ENCODE measurements around the gene STEAP2.
"Not testable (repeated sequence)": the region's sequence is repeated elsewhere in the genome, so short reads cannot be mapped to it uniquely, and the experiment has no call there.

STEAP2 gene

DNA sequence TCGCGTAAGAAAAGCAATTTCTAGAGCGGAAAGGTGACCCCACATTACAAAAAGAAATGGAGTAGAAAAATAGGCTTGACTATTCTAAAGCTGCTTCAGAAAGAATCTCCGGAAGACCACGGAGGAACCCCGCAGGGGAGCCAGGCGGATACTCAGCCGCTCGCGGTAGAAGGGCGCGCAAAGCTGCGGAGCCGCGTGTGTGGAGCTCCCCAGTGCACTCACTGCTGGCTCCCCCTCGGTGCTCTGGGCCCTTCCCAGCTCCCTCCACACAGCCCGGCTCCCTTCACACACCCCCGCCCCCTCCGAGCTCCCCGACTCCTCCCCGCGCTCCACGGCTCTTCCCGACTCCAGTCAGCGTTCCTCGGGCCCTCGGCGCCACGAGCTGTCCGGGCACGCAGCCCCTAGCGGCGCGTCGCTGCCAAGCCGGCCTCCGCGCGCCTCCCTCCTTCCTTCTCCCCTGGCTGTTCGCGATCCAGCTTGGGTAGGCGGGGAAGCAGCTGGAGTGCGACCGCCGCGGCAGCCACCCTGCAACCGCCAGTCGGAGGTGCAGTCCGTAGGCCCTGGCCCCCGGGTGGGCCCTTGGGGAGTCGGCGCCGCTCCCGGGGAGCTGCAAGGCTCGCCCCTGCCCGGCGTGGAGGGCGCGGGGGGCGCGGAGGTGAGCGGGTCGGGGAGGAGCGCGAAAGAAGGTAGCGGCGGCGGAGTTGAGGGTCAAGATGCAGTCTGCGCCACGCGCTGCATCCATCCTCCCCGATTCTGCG is at the start of gene STEAP2:
STEAP2 (plus strand) TSS at position 350 of the 758 bp plus-strand sequence. CDS start 13,343 bp downstream, outside the sequence.
- no peak for DNase-seq

DNA sequence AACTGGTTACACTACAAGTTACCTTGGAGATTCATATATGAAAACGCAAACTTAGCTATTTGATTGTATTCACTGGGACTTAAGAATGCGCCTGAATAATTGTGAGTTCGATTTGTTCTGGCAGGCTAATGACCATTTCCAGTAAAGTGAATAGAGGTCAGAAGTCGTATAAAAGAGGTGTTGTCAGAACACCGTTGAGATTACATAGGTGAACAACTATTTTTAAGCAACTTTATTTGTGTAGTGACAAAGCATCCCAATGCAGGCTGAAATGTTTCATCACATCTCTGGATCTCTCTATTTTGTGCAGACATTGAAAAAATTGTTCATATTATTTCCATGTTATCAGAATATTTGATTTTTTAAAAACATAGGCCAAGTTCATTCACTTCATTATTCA is 48.0 kb upstream of the STEAP2 start:
- no peak for DNase-seq

DNA sequence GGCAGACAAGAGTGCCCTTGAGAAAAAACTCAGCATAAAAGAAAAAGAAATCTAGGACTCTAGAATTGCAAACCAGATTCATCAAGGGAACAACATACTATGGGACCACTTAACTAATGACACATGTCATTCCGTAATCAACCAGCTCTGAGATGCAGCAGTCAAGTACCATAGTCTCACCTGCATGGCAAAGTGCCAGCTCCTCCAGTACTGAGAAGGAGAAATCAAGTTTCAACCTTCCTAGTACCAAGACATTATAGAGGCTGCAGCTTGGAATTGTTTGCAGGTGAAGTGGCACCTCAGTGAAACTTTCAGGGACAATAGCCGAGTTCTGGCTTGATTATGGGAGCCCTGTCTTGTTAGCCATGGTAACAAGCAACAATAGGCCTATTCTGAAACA is 45.8 kb upstream of the STEAP2 start:
- DNase-seq: no peak

DNA sequence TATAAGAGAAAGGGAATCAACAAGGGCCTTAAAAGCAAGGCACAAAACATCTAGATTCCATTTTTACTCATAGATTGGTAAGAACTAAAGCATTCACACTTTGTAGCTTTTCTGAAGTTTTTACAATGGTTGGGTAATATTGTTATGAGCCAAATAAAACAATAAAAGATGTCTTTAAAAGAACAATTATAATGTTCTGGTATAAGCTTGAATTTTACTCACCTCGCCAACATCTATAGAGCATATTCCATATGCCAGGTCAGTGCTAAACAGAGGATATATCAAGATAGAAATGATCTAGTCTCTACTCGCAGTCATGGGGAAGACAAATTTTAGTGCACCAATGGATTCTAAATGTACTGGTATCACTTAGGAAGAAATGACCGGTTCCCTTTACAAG is 45.4 kb upstream of the STEAP2 start:
- no peak for DNase-seq

DNA sequence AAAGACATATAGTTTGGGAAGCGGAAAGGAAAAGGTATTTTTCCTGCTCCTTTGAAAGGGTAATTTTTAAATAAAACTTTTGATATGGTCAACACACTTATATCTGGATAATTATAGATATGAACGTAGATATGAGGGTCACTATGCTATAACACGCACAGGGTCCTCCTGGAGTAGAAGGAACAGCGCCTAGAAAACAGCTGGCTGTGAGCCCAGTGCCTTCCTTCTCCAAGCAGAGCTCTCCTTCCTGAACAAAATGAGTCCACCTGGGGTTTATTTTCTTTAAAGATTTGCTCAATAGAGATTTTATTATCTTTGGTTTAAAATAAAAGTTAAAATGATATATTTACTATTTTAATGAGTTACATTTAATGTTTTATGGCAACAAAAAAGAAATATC is 44.2 kb upstream of the STEAP2 start:
- DNase-seq: no peak

DNA sequence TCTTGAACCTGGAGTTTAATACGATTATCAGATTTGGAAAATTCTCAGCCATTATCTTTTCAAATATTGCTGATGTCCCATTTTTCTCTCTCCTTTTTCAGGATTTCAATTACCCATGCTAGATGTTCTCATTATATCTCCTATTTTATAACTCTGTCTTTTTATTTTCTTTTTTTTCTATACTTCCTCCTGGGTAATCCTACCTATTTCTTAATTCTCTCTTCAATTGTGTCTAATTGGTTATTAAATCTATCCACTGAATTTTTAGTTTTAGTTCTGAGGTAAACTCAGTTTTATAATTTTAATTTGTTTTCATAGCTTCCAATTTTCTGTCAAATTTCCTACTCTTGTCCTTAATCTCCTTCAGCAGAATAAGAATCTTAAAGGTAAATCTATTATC is 41.6 kb upstream of the STEAP2 start:
- no peak for DNase-seq

DNA sequence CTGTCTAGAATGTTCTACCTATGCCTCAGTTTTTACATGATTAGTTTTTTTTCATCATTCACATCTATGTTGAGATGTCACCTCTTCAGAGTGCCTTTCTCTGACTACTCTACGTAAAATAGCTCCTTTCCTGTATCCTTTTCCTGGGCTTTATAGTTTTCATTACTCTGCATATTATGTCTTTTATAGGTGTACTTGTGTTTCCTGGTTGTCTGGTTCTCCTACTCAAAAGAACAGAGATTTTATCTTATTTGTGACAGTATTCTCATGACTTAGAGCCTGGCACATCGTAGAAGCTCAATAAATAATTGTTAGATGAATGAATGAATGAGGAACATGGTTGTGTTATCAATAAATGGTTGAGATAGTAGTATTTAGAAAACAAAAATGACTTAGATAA is 39.4 kb upstream of the STEAP2 start:
- no peak for DNase-seq

DNA sequence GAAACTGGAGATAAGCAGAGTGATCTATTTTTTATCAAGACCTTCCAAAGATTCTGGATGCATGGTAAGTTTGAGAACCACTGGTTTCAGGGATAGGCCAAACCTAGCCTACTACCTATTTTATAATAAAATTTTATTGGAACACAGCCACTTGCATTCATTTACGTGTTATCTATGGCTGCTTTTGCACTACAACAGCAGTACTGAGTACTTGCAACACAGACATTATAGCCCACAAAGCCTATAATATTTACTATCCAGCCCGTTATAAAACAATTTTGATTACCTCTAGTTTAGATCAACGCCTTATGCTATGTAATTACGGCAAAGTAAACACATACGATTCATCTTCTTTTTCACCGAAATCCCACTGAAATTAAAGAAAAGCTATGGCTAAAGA is 38.9 kb upstream of the STEAP2 start:
- DNase-seq: no peak

DNA sequence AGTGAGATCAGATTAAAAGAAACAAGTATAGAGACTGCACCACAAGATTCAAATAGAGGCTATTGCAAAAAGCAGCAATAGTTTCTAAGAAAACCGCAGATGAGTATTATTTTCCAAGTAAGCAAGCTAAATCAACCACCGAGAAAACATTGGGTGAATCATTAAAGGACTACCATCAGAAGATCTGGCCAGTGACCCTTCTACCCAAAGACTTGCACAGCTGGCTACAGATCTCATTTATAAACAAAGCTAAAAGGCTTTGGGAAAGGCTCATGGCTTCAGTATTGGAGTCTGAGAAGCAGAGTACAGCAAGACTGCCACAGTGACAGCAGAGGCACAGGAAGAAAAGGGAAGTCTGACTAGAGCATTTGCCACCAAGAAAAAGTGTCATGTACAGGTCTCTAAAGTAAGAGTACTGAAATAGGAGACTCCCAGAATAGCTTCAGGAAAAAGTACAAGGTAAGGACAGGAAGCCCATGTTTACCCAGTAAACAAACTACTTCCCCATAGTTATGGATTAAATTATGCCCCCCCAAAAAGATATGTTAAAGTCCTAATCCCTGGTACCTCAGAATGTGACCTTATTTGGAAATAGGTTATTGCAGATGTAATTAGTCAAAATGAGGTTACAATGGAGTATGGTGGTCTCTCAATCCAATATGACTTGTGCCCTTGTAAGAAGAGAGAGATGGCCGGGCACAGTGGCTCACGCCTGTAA is 38.3 kb upstream of the STEAP2 start:
- no peak for DNase-seq

DNA sequence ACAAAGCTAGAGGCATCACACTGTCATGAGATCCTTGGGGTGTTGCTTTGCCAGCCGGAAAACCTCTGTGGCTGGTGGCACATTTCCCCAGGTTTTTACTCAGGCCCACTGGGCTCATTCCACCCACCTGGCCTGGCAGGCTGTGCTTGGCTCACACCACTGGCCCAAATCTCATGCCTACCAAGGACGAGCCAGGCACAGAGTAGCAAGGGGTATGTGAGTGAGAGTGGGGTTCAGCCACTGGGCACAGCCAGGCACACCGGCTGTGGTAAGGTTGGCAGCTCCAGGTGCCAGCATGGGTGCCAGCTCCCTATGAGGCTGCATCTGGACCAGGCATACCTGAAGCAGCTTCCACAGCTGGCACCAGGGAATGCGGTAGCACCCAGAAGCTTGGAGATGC is 35.9 kb upstream of the STEAP2 start:
- no peak for DNase-seq

DNA sequence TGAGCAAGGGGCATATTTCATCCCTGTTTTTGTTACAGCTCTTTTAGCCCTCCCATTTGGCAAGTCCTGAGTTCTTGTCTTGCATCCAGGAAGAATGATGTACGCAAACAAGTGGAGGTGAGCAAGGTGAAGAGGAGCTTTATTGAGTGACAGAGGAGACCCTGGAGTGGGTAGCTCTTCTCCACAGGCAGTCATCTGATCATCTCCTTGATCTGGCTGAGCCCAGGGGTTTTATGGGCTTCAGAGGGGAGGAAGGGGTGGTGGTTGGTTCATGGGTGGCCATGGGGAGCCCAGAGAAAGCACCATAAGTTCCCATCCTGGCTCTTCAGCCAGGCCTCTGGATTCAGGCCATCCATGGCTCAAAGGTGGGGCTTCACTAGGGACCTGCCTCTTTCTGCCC is 35.3 kb upstream of the STEAP2 start:
- DNase-seq: no peak

DNA sequence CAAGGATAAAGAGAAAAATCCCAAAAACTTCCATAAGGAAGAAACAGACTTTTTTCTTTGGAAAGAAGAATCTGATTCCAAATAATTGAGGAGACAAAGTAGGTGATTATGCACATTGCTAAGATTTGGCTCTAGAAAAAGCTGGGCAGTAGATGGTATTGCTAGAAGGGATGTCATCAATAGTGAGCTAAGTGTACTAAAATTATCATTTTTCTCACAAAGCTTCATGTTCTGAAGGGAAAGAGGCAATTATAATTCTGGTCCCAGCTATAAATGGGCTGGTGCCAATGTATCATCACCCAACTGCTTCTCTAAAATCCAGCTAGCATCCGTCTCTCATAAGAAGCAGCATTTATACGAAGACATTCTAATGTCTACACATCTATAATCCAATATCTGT is 33.4 kb upstream of the STEAP2 start:
- no peak for DNase-seq

DNA sequence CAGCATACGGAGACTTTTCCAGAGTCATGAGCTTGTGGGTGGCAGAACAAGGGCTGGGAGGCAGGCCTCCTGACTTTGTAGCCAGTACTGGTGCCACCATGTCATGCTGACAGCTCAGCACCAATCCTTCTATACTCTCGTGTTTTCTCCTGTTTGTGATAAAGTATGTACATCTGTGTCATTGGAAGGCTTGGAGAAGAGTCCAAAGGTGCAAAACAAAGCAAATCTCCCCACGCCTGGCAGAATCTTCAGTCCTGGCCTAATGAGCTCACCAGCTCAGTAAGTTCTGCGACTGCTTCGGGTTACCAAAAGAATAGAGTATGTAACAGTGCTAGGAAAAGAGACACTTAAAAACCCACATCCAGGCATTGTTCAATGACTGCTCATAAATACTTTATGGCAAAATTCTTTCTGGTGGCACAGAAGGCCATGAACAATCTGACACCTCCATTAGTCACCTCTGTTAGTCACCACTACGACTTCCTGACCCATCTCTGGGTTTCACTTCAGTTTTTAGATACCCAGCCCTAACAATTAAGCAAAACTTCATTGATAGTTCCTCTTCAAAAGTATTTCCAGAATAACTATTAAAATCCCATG is 32.8 kb upstream of the STEAP2 start:
- DNase-seq: no peak

DNA sequence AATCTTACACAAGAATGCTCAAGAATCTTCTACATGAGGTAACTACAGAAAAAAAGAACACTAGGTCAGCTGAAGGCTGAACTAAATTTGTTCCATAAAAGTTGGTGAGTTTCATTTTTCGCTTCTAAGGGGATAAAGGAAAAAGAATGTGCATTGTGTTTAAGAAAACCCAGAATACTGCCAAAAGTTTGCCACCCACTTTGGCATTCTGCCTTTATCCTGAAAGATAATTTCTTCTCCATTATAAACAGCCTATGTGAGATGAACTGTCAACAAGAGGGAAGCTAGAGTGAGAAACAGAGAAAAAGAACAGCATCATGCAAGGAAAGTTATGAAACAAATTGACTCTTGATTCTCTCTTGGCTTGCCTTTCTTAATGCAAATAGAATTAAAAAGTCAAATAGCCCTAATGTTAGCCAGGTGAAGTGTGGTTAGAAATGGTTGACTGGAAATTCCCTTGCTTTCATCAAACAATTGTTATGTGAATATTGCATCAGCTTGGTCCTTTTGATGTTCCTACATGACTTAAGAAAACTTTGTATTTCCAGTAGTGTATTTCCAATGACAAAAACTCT is 31.4 kb upstream of the STEAP2 start:
- DNase-seq: no peak

DNA sequence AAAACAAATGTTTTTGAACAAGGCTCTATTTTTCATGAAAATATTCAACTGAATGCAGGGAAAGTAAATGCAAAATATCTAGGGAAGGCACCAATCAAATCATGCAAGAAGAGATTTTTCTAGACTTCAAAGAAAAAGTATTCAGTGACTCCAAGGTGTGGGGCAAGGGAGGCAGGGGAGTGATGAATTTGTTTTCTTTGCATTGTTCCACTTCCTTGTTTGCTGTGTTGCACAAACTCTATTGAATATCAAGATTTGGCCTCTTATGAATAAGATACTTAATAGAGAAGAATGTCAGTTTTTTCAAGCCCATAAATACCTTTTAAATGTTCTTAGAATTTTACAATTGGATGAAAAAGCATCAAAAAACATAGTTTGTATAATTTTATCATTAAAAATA is 30.9 kb upstream of the STEAP2 start:
- DNase-seq: no peak

DNA sequence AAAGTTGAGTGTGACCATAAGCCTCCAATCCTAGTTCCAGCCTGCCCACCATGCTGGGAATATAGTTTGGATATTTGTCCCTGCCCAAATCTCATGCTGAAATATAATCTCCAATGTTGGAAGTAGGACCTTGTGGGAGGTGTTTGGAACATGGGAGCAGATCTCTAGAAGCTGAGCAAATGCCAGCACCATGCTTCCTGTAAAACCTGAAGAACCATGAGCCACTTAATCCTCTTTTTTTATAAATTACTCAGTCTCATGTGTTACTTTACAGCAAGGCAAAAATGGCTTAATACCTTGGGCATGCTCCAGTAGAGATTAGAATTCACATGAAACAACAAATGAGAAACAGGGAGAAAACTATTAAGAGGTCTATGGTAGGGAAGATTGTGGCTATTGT is 30.1 kb upstream of the STEAP2 start:
- no peak for DNase-seq

DNA sequence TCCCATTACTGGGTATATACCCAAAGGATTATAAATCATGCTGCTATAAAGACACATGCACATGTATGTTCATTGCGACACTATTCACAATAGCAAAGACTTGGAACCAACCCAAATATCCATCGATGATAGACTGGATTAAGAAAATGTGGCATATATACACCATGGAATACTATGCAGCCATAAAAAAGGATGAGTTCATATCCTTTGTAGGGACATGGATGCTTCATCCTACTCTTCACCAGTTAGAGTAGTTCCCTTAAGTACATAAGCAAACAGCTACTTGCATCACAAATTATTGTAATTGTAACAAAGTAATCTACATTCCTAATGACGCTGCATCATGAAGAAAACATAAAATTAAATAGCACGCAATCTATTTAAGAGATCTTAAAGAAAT is 25.2 kb upstream of the STEAP2 start:
- not testable (repeated sequence) for DNase-seq

DNA sequence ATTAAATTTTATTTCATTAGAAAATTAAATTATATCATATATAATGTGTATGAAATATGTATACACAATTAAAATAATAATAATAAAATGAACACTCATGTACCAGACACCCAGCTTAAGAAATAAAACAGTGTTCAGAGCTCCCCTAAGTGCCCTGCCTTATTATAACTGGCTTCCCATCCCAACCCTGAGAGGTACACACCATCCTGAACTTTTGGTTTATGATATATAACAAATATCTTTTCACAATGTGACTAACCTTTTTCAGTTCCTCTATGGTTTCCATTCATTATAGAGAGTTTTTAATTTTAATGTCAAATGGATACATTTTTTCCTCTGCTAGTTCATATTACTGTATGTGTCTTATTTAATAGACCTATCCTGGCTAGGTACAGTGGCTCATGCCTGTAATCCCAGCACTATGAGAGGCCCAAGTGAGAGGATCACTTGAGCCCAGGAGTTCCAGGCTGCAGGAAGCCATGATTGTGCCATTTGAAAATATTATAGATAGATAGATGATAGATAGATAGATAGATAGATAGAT is 24.0 kb upstream of the STEAP2 start:
- no peak for DNase-seq

DNA sequence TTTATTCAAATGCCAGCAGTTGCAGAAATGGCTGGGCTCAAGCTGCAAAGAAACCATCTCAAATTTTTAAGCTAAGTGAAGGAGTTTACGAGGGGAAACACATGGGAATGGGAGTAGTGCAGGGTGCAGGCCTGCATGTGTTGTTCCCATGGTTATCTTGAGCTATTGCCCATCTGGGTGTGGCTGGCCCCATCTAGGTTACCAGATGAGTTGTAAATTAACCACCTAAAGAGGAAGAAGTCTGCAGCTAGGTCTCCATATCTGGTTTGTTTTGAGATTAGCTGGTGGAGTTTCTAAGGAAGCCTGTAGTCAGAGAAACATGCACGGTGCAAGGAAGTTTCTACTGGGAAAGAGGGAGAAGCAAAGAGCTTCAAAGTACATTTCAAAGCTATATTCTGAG is 23.3 kb upstream of the STEAP2 start:
- DNase-seq: peak; percentile 5

DNA sequence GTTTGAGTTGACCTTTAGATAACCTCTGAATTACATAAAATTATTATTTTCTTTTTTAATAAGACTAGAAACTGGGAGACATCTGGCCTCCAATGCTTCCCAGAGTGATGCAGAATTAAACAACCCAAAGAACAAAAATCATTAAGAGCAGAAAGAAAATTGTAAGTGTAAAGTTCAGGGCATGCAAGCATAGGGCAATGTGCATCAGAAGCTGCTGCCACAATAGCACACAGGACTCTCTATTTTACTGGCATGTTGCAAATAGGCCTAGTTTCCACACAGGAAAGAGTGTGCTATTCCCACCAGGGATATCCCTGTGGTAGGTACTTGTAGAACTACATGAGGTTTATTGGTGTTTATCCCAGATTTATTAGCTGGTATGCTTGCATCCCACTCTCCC is 20.5 kb upstream of the STEAP2 start:
- DNase-seq: no peak

DNA sequence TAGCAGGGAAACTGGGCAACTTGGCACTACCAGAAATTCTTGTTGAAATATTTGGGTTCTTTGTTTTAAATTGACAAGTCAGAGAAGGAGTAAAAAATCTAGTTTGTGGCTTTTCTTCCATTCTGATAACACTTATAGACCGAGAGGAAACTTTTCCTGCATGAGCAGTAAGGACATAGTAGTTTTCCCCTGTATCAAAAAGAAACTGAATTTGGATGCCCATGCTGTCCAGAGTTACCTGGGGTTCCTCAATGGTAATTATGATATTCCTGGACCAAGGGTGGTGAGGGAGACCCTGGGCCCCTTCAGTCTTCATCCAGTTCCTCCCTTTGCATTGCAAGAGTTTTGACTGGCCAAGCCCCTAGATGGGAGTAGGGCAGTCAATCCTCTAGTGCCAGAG is 19.9 kb upstream of the STEAP2 start:
- DNase-seq: no peak

DNA sequence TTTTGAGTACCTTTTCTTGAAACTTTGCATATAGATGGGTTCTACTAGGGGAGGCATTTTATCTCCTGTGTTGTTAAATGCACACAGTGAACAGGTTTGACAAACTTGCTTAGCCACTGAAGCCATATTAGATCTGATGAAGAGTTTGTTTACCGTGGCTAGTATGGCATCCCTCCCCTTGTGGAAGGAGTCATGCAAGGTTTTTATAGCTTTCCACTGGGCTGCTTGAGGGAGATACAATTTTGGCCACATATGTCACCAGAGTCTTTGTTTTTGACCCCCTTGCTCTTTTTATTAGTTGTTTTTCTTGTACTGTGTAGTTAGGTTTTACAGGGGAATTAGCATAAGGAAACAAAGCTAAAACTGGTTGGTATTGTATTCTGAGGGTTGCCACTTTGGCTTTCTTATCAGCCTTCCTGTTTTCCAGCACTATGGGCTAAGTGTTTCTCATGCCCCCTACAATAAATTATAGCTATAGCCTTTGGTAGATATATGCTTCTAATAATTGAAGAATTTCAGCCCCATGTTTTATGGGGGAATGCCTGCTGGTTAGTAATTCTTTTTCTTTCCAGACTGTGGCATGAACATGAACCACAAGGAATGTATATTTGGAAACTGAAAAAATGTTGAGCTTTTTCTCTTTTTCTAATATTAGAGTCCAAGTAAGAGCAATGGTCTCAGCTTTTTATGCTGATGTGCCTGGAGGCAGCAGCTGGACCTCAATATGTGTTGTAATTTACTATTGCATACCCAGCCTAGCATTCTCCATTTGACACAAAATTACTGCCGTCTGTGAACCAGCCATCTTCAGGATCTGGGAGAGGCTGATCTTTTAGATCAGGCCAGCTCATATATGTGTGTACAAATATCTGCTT is 18.4 kb upstream of the STEAP2 start:
- no peak for DNase-seq

Data from CD4-positive, alpha-beta T cell treated with Interleukin-17A for 1 hour (primary cell).